ENCODE measurements around the gene RAD51B.

DNA sequence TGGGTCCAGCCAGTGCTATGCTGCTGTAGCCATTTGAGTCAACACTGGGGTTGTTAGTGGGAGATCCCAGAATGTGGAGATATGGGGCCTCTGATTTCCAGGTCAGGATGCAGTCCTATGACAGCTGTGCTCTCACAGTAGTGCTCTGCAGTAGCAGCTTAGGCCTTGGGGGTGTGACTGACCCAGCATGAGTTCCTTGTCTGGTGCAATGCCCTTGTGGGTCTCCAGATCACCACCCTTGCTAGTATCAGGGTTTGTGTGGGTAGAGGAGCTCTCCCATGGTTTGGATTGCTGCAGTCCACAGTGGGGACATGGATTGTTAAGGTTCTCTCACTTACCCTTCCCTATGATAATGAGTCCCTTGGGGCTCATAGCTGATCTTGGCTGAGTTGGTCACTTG is 113.7 kb downstream of the RAD51B start:
- TF ChIP-seq, protein P1, sequence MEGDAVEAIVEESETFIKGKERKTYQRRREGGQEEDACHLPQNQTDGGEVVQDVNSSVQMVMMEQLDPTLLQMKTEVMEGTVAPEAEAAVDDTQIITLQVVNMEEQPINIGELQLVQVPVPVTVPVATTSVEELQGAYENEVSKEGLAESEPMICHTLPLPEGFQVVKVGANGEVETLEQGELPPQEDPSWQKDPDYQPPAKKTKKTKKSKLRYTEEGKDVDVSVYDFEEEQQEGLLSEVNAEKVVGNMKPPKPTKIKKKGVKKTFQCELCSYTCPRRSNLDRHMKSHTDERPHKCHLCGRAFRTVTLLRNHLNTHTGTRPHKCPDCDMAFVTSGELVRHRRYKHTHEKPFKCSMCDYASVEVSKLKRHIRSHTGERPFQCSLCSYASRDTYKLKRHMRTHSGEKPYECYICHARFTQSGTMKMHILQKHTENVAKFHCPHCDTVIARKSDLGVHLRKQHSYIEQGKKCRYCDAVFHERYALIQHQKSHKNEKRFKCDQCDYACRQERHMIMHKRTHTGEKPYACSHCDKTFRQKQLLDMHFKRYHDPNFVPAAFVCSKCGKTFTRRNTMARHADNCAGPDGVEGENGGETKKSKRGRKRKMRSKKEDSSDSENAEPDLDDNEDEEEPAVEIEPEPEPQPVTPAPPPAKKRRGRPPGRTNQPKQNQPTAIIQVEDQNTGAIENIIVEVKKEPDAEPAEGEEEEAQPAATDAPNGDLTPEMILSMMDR (IDR thresholded peaks at IDR 0.05): no peak
- TF ChIP-seq POLR2A (IDR thresholded peaks at IDR 0.05) (no peak), POLR2AphosphoS5 (IDR thresholded peaks at IDR 0.05) (no peak)
